ENCODE results near the gene SELENOS.
A peak's percentile ranks its signal among the peaks of the same experiment; 100 is the strongest.

The SELENOS gene

DNA sequence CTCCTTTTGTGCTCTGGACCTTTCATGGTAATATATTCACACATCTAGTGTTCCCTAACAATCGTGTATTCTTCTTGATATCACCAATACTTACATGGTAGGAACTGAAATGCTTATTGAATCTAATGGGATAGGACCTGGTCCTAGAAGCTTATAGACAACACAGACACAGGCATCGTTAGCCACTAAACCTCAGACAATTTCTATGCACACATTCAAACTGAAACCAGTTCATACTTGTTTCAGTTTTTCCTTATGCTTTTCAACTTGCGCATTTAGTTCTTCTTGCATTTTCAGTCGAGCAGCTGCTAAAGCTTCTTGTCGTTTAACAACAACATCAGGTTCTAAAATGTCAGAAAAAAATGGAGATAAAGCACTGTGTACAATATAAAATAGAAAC lies 2.3 kb downstream of the SELENOS start:
- DNase-seq = no peak

DNA sequence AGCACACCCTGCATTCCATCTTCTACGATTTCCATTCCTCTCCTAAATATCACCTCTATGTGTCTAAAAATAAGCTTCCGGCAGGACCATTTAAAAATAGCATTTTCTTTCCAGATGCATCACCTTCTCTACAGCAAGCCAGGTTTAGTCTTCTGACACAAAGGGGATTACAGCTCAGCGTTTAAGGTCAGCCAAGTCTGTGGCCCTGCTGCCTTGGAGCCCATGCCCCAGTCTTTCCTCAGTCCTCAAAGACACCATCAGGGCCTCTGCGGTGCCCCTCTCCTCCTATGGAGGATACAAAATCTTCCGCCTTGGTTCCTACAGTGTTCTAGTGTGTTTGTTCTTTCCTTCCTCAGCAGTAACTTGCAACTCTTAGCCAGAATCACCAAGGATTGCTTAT lies 3.8 kb downstream of the SELENOS start:
- DNase-seq = no peak

DNA sequence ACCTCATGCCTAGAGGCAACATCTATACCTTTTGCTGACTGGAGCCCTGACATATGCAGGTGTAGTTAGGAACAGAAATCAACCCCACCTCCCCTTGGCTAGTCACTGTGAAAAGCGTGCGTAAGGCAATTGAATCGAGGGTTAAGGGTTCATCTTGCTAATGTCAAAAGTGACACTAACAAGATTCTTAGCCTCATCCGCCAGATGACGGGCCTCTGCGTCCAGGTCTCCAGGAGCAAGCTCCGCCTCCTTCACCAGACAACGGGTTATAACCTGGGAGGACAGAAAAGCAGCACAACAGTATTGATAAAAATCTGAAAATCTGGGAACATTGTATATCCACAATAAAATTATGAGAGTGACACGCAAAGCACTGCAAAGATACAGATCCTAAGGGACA lies 4.7 kb downstream of the SELENOS start:
- DNase-seq = no peak

DNA sequence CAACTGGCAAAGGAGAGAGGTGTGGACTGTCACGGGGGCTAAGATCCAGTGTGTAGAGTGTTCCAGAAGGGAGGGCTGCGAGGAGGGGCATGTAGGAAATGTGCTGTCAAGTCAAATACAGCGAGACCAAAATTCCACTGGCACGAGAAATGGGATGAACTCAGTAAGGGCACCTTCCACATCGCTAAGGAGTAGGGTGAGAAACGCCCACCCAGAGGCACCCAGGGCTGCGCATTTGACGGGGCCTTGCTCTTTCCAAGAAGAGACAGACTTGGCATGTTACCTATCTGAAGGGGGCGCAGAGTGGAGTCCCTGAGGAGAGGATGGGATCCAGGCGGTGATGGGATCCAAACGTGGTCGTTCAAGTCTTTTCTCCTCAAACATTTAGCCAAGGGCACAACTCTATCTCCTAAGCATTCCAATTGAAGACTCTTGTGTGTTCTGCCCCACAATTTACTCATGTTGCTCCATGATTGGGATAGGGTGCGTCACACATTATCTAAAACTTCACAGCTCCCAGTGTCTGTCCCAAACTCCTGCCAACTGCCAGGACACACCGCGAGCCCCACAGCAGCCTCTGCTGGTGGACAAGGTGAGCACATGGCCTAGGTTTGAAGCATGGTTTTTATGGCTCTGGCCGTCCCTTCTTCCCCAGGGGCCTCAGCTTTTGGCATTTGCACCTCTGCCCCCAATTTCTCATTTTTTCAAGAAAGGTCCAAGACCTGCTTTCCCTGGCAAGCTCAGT lies 7.6 kb downstream of the SELENOS start:
- DNase-seq = no peak

DNA sequence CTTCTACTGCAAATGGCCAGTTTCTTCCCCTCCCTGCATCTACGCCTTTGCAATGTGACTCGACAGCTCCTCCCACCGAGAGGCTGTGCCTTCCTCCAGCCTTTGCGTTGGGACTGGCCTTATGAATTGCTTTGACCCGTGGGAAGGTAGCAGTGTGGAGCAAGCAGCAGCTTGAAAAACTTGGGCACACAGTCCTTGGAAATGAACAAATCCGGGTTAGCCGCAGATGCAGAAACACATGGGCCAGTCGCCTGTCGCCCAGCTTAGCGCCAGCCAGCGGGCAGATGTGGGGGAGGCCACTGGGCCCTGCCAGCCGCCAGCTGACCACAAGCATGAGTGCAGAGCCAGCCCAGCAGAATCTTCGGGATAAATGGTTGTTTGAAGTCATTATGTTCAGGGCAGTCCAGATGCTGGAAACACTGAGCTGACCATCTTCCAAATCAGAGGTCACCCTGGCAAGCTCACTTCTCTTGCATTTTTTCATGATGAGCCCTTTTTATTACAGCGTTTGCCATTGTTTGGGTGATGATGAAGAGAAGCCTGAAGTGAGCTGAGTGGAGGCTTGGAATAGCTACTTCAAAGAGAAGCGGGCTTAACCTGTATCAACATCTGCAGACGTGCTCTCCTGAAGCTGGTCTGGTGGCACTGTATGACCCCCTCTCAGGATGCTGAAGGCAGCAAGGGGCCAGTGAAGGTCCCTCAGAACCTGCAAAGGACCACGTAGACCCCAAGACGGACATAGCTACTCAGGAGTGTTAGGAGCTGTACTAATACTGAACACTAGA lies 9.8 kb downstream of the SELENOS start:
- peak; percentile 42 for DNase-seq

DNA sequence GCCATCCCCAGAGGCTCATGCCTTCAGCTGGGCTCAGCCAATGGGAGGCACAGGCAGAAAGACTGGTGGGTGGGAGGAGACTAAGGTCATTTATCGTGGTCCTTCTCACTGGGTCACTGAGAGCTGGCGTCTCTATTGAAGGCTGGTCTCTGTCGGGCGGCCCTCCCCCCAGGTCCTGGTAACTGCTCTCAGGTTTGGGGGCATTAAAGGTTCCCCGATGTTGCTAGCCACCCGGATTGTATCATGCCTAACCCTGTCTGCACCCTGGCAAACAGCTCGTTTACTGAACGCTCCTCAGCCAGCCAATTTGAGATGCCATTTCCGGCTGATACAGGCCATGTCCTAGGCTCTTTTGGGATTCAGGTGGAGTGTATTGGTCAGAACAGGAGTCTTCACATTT lies 10.5 kb downstream of the SELENOS start:
- DNase-seq = no peak

DNA sequence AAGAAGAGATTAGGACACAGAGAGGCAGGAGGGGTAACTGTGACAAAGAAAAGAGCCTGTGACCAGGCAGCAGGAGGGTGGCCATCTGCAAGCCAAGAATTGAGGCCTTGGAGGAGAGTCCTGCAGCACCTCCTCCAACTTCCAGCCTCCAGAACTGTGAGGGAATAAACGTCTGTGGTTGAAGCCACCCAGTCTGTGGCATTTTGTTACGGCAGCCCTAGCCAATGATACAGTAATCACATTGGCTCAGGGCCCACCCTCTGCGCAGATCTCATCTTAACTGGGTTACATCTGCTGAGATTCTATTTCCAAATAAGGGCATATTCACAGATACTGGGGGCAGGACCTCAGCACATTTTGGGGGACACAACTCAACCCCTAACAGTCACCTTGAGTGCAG lies 11.3 kb downstream of the SELENOS start:
- no peak for DNase-seq

DNA sequence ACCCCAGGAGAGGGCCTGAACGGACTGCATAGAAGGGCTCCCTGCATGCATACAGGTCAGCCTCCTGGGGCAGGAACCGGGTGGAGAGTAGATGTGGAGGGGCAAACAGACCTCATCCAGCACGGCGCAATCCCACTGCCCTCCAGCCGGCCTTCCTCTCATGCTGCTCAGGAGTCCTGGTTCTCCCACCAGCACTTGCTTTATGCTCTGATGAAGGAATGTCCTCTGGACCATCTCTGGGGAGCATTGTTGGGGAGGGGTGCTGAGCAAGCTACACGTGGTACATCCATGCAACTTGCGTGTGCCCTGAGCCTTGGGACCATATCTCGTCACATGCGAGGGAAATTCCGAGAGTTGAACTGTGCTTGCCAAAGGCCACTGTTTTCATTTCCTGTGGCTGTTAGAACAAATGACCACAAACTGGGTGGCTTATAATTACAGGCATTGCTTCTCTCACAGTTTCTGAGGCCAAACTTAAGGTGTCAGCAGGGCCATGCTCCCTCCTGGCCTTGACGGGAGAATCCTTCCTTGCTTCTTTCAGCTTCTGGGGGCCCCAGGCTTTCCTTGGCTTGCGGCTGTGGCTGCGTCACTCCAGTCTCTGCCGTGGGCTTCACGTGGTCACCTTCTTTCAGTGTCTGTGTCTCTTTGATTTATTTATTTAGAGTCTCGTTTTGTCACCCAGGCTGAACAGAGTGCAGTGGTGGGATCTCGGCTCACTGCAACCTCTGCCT lies 12.2 kb downstream of the SELENOS start:
- peak; percentile 33 for DNase-seq

DNA sequence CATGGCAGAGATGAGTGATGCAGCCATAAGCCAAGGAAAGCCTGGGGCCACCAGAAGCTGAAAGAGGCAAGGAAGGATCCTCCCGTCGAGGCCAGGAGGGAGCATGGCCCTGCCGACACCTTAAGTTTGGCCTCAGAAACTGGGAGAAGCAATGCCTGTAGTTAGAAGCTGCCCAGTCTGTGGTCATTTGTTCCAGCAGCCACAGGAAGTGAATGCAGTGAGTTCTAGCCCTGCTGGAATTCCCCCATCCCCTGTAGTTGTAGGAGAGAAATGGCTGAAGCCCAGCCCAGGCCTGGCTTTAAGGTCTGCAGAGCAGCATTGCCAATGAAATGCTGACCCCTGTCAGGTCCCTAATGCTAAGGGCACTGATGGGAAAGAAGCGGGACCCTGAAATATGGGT lies 13.3 kb downstream of the SELENOS start:
- no peak for DNase-seq

DNA sequence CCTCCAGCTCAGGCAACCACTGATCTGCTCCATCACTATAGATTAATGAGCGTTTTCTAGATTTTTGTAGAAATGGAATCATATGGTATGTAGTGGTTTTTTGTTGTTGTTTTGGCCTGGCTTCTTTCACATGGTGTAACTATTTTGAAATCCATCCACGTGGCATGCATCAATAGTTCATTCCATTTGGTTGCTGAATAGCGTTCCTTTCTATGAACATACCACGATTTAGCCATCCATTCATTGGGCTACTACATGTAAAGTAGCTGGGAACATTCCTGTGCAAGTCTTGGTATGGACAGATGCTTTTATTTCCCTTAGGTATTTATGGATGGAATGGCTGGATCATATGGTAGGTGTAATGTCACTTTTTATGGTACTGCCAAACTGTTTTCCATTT lies 14.7 kb downstream of the SELENOS start:
- no peak for DNase-seq

DNA sequence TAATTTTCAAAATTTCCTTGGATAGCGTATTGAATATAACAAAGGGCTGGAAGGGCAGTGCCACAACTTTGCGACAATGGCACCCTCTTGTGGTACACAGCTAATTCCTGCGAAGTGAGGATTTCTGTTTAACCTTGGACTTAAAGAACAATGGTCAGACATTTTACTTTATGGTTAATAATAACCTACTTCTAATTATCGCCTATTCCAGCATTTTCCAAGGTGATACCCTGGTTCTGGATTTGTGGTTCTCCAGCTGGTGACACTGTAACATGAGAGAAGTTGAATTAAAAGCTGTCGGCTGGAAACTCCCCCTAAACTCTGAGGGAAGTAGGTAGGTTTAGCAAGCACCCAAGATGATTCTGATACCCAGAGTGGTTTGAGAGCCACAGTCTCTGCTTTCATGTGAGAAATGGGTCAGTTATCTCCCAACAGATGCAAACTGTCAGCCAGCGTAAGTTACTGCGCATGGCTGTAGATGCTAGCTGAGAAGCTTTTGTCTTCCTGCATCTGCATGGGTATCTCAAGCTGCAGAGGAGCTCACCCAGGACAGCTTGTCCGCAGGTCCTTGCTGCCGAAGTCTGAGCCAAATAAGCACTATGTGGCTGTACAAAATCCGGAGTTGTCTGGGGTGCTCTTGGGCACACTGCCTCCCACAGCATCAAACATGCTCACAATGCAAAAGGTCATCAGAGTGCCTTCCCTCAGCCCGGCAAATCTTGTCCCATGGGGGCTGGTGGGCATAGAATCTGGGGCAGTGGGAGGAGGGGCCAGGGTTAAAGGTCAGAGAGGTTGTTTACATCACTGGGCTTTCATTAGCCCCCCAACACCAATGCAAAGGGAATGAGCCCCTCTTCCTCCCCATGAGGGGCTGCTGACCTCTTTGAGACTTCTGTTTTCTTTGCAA lies 18.8 kb downstream of the SELENOS start:
- peak; percentile 56 for DNase-seq

DNA sequence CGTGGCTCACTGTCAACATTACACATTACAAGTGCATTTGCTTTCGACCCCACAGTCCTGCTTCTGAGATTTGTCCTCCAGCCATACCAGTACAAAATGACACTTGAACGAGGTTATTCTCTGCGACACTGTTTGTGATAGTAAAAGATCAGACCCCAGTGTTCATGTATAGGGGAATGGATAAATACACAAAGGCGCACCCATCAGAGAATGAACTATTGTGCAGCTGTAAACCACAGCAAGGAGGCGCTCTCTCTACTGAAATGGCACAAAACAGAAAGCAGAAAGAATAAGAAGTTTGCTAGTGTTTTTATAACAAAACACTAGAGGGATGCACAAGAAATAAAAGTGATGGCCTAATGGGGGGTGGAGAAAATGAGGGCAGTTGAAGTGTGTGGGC lies 20.5 kb downstream of the SELENOS start:
- peak; percentile 43 for DNase-seq

DNA sequence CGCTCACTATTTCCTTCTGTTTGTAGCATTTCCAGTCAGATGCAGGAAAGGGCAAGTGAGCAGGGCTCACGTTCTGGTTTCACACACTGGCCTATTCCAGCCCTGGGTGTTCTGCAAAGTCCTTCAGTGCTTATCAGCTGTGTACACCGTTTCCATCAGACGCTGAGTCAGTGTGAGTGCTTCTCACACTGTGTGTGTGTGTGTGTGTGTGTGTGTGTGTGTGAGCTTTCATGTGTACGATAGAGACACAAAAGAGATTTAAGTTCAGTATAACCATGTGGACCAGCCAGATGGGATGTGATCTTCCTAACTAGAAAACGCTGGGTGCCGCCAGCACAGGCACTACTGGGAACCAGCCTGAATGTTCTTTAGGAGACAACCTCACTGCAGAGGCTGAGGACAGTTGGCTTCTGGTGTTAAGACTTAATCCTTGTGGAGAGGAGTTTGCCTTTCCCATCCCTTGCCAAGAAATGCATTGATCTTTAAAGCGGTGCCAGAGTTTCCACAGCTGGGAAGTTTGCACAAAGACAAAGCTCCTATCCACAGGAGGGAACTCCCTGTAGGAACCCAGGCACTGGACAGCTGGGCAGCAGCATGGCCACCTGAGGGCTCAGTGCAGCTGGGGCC lies 21.6 kb downstream of the SELENOS start:
- DNase-seq = peak; percentile 38

DNA sequence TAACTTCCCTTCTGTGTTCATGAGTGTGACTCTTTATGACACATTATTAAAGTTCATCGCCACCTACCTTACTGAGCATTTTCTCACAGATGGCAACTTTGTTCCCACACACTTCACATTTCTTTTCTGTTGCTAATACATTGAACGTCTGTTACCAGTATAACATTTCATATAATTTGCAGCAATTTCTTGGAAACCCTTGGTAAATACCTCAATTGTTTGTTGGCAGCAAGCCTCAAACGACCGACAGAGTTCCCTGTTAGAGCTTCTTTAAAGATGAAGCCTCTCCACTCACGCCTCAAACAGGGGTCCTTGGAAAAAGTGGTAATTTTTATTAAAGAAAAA lies 22.3 kb downstream of the SELENOS start:
- no peak for DNase-seq

DNA sequence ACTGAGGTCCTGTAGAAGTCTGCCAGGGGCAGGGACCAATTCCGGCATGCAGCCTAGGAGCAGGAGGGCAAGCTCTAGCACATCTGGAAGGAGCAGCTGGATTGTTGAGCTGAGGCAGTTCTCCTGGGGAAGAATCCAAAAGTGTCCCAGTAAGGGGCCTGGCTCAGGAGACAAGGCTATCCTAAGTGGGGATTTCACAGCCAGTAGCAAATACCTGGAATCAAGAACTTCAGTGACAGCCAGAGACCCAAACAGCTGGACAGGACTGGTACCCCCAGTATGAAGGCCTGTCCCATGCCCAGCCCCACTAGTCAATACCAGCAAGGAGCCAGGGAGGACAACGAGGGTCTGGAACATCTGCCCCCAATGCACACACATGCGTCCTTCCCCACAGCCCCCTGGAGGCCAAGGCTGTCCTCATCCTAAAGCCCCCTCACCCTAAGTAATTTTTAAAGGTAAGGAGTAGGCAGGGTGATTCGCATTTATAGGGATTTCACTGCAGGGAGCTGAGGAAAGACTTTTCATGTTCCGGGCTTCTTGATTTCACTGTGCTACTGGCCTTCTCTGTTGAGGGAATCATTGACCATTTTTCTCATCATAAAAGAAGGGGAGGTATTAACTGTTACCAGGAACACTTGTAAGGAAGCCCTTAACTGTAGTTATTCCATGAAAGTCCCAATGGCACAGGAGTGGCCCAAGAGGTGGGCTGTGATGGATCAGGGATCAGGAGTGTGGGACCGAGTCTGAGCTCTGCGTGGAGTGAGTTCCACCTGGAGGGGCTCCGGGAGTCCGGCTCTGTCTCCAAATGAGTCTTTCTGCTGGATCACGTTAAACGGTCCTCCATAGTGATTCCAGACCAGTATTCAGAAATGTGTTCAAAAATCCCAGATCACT lies 22.9 kb downstream of the SELENOS start:
- no peak for DNase-seq

DNA sequence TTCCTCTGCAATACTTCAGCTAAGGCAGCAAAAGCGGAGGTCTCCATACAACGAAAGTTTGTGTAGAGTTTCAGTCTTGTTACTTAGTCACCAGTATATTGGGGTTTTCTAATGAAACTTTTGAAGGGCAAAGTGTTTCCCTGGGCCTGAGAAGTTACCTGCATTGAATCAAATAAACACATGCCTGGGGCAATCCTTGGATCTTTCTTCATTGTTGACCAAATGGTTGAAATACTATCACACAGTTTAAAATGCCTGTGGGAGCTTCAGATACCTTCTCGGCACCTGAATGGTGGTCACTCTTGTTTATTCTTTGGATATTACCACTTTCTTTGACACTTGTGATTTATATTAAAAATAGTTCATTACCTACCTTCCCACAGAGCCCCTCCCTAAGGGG lies 24.4 kb downstream of the SELENOS start:
- DNase-seq = no peak

DNA sequence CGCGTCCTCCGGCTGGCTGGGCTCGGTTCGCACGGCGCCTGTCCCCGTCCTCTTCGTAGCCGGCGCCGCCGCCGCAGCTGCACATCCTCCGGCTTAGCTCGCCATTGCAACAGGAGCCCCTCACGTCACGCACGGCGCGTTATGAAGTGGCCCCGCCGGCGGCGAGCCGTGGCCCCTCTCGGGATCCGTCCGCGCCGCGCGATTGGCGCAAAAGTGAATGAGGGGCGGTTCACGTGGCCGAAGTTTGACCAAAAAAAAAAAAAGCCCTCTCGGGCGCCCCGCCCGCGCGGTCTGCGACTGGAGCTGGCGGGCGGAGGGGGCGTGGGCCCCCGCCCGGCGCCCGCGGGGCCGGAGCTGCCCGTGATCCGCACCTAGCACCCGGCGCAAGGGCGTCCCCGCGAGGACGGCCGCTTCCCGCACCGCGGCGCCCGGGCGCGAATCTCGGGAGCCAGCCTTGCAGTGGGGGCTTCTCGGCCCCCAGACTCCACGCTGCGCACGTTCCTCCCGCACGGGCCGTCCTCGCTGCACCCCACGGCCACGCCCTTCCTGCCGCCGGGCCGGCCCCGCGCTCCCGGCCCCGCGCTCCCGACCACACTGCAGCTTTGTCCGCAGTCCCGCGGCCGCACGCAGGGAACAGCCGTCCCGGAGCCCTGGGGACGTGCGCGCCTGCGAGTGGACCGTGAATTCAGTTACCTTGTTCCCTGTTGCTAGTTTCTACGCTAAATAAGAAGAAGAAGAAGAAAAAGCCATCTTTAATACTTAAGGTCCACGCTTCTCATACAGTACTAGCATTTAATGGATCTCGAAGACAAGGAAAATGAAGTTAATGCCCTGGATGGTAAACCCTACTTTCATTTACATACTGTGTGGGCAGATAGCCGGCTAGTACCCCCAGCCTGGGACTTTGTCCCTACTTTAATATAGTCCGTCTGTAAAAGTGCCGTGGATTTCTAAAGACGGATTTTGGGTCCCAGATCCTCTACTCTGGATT lies 25.2 kb downstream of the SELENOS start, which contains the start of gene CHSY1:
Gene CHSY1 (minus strand): TSS at position 219 of the 991 bp plus-strand sequence. CDS start 592 bp downstream, outside the sequence.
- peak; percentile 88 for DNase-seq

DNA sequence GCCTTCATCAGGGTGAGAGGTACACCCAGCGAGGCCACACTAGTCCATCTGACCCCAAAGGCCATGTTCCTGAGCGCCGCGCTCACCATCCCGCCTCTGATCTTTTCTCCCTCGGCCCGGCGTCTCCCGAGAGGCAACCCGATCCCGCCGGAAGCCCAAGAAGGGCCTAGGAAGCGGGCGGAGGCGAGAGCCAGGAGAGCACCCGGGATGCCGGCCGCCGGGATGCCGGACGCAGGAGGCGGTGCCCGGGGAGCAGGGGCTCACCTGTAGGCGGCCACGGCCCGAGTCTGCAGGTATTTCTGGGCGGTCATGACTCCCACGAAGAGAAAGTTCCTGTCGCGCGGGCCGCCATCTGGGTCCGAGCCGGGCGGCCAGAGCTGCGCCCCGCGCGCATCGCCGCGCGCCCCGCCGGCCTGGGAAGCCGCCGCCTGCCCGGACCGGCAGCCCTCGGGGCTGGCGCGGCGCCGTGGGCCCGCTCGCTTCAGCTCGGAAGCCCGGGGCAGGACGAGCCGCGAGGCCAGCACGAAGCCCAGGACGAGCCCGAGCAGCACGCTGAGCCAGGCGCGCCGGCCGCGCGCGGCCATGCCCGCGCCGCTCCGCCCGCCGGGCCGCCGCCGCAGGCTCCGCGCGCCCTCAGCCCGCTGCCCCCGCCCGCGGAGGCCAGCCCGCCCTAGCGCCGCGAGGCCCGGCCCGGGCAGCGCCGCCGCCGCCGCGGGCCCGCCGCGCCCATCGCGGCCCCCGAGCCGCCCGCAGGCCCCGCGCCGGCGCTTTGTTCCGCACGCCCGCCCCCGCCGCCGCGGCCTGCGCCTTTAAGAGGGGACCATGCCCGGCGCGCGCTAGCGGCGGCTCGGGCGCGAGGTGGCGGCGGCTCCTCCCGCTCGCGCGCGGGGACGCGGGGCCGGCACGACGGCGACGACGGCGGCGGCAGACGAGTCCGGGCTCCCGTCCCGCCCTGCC lies 26.1 kb downstream of the SELENOS start:
- DNase-seq = no peak

Data from MV-4-11 (cell line).